ENCODE data around the gene PIM2. TPM values are rescaled to one million over a fixed set of nuclear protein-coding genes. Genes with fewer than 3 reads are reported as not detected.

The PIM2 gene
- total and polyA plus RNA-seq, 9 of the 15 experiments (the other 6 are each of a cell fraction or from before 2014, with no cell fraction given) = 67.6 to 191 (median 108) TPM

DNA sequence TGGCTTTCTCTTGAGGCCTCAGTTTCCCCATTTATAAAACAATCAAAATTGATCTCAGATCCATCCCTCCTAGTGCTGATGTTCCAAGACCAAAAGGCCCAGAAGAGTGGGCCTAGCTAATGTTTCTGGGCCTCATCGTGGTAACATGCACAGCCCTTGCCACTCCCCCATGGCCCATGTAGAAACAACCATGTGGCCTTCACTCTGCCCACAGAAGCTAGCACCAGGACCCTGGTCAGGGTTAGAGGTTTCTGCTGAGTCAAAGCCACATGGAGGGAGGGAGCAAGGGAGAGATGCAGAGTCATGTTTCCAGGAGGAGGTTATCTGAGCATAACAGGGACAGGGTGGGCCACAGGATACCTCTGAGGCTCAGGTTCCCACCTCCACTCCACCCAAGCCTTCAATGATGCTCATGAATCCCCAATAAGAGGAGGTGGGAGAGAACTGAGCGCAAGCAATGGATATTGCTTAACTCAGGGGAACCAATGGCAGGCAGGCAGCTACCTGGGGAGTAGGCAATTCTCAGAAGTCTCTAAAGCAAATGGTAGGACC, 21.7 kb upstream of the PIM2 start:
- H3K9me3 ChIP-seq (replicated peaks; ENCODE audit: control insufficient read depth, insufficient read depth, low read depth, low read length) = no peaks in the 10 kb centered on the region
- DNase-seq (ENCODE audit: extremely low read depth in 1 of 4, low spot score in 3 of 4) (peak; percentile 71 to 93 (median 81)), ATAC-seq (peak; percentile 73), FAIRE-seq (peak; percentile 90)
- H3K9me1 ChIP-seq (ENCODE audit: control insufficient read depth, insufficient read depth, low read length) = no peaks in the 10 kb centered on the region
- H4K20me1 ChIP-seq (replicated peaks; ENCODE audit: control insufficient read depth, insufficient read depth, low read length) = no peaks in the 10 kb centered on the region
- in situ Hi-C loops (cut with MboI) (no loop called here), intact Hi-C loops (cut with micrococcal nuclease) (loop anchor here (5.0 kb wide), 1 partner anchor 138 kb away; the partner anchor contains the start of gene HDAC6)
- 0% methylated on average over 2 of the region's 2 CpGs for WGBS (ENCODE audit: insufficient coverage, low coverage, missing lambda C conversion rate)
- ChIA-PET CTCF (ENCODE audit: low intra/inter-chr PET ratio) (interaction anchor here (0.5 kb wide), 1 partner anchor 18 kb away, joined by 3 read pairs; no protein-coding TSS in a partner anchor), POLR2A (interaction anchor here (0.6 to 1.3 kb wide), 5 partner anchors 8 to 215 kb away, joined by 3 to 11 read pairs (median 4); partner anchors contain the start of gene OTUD5)
- no peak overlapping the region for H2AFZ ChIP-seq (ENCODE audit: low read depth, low read length)
- H3K79me2 ChIP-seq (ENCODE audit: control insufficient read depth, insufficient read depth, low read length) = peaks cover 95% of the 10 kb centered on the region
- no TSS peak for BruUV-seq (replicated peaks)
- H3K4me2 ChIP-seq (ENCODE audit: insufficient read depth, low read length) = peak overlapping the region; percentile 30
- H3K27ac ChIP-seq (ENCODE audit: extremely low read depth, low read depth, low read length) = peak overlapping the region; percentile 91
- peaks cover 68 to 84% of the 10 kb centered on the region in 2 experiments for H3K4me1 ChIP-seq (replicated peaks in 1 of 2; ENCODE audit: control insufficient read depth in 2 of 2, insufficient read depth in 2 of 2, low read length in 2 of 2)
- no peaks in the 10 kb centered on the region for H3K27me3 ChIP-seq (ENCODE audit: control insufficient read depth in 2 of 2, insufficient read depth in 2 of 2, low read length in 2 of 2)
- no peak overlapping the region for H3K4me3 ChIP-seq
- H3K9ac ChIP-seq (ENCODE audit: insufficient read depth in 1 of 2, low read depth in 2 of 2, low read length in 2 of 2) = peak overlapping the region; percentile 60 to 65; a peak in 3 of 4 replicates
- peaks cover 59% of the 10 kb centered on the region for H3K36me3 ChIP-seq (ENCODE audit: control insufficient read depth, insufficient read depth, low read length)
- TF ChIP-seq TEAD1 (CRISPR knock-in tag; IDR thresholded peaks at IDR 0.05) = peak in 1 of 2 experiments; percentile 80; a peak in 2 of 4 replicates
- TF ChIP-seq SIN3A (IDR thresholded peaks at IDR 0.05; ENCODE audit: borderline replicate concordance in 2 of 2, control insufficient read depth in 1 of 2, low read depth in 2 of 2, low read length in 2 of 2) = peak in 1 of 2 experiments; percentile 92; a peak in 3 of 4 replicates
- TF ChIP-seq BDP1 (IDR thresholded peaks at IDR 0.05; ENCODE audit: insufficient read depth, insufficient read length) = no peak
- TF ChIP-seq RAD51 (IDR thresholded peaks at IDR 0.05; ENCODE audit: borderline replicate concordance, low read depth) = peak; percentile 21; the same call in 1 of the 2 replicates
- peak; percentile 31 for TF ChIP-seq TAF1 (IDR thresholded peaks at IDR 0.05; ENCODE audit: control insufficient read depth, extremely low read depth, insufficient read depth, low read length, severe bottlenecking)
- no peak for TF ChIP-seq ZFP36 (IDR thresholded peaks at IDR 0.05; ENCODE audit: low read depth, low read length, partially characterized antibody)
- TF ChIP-seq CBFA2T2 (conservative IDR thresholded peaks at IDR 0.05) = peak; percentile 82
- TF ChIP-seq ZEB2 (IDR thresholded peaks at IDR 0.05) = peak; percentile 89
- TF ChIP-seq TAF9B (IDR thresholded peaks at IDR 0.05; ENCODE audit: partially characterized antibody) = peak; percentile 62
- TF ChIP-seq MGA (IDR thresholded peaks at IDR 0.05) = peak; percentile 62

Data from K562 (cell line).